ENCODE measurements around the gene NBL1. TPM values are rescaled to one million over a fixed set of nuclear protein-coding genes. Genes with fewer than 3 reads are reported as not detected.

NBL1 gene
- total and polyA plus RNA-seq, 10 of the 15 experiments (the other 5 are each of a cell fraction or from before 2014, with no cell fraction given) = 0.13 to 2.4 (median 0.81) TPM; not detected in 1

DNA sequence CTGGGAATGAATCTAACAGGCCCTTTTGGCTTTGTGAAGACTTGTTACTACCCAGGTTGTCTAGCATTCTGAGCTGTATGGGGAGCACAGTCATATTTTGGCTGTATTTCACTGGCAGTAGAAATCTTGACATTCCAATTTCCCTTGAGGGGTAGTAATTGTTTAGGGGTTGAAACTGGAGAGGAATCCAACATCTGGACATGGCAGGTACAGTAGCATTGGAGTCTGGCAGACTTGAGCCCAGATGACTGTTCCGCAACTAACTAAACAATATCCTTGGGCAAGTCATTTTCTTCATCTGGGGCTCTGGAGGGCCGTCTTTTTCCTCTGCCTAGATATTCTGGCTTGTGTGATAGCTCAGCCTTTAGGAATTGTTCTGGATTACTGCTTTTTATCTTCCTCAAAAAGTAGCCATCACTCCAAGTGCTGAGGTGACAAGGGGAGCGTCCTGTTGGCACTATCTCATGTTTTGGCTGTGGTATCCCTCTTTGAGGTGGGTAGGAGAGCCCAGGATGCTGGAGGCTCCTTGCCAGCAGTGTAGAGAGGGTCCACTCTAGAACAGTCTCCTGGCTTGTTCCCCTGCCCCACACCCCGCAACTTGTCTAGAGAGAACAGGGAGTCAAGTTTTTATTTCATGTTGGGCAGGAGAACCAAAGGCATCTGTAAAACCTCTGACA is 22.7 kb upstream of the NBL1 start:
- in situ Hi-C loops (cut with MboI) = no loop called here

More for the DNA sequence above, 22.7 kb upstream of the NBL1 start:
- H3K4me2 ChIP-seq (ENCODE audit: control insufficient read depth, insufficient read depth) = no peak overlapping the region
- no peak overlapping the region for H2AFZ ChIP-seq (ENCODE audit: control insufficient read depth, low read depth, low read length)
- ChIA-PET POLR2A (no interaction called here), RAD21 (ENCODE audit: unreplicated experiment) (no interaction called here), SMC1A (ENCODE audit: uncharacterized antibody, unreplicated experiment) (no interaction called here), CTCF (interaction anchor here (0.9 to 1.0 kb wide), 3 partner anchors 31 to 41 kb away, joined by 3 to 4 read pairs (median 3); no protein-coding TSS in a partner anchor)
- no peaks in the 10 kb centered on the region for H3K4me1 ChIP-seq (ENCODE audit: control insufficient read depth, insufficient read depth, low read length)
- DNase-seq (ENCODE audit: low read depth, low spot score) (no peak), FAIRE-seq (no peak), ATAC-seq (no peak)
- H3K9me3 ChIP-seq (replicated peaks; ENCODE audit: control insufficient read depth, insufficient read depth, low read length) = no peaks in the 10 kb centered on the region
- no peaks in the 10 kb centered on the region for H3K27me3 ChIP-seq (replicated peaks in 1 of 2; ENCODE audit: control insufficient read depth in 2 of 2, insufficient read depth in 2 of 2, low read length in 1 of 2)
- H3K9ac ChIP-seq (ENCODE audit: control insufficient read depth, insufficient read depth, low read length) = no peak overlapping the region
- WGBS (ENCODE audit: insufficient coverage, insufficient replicate concordance, low lambda C conversion rate, missing lambda C conversion rate) = 84% methylated on average over 4 of the region's 4 CpGs
- H3K79me2 ChIP-seq (ENCODE audit: control insufficient read depth, insufficient read depth, low read length) = peaks cover 2% of the 10 kb centered on the region
- peaks cover 2 to 19% of the 10 kb centered on the region in 2 experiments for H3K36me3 ChIP-seq (ENCODE audit: control insufficient read depth in 2 of 2, insufficient read depth in 2 of 2, low read length in 1 of 2)
- H4K20me1 ChIP-seq (ENCODE audit: control insufficient read depth, insufficient read depth) = no peaks in the 10 kb centered on the region
- BruUV-seq (replicated peaks) = no TSS peak
- no peak overlapping the region for H3K27ac ChIP-seq (ENCODE audit: control insufficient read depth, insufficient read depth)
- TF ChIP-seq ESRRA (IDR thresholded peaks at IDR 0.05; ENCODE audit: low read length) (no peak), ZZZ3 (IDR thresholded peaks at IDR 0.05; ENCODE audit: control insufficient read depth, insufficient read length, low read depth) (no peak), KDM1A (IDR thresholded peaks at IDR 0.05; ENCODE audit: borderline replicate concordance) (no peak), ZBED1 (IDR thresholded peaks at IDR 0.05; ENCODE audit: borderline replicate concordance) (no peak), TAF1 (IDR thresholded peaks at IDR 0.05; ENCODE audit: borderline replicate concordance, low read depth, low read length) (no peak), RFX5 (IDR thresholded peaks at IDR 0.05; ENCODE audit: low read depth, low read length) (no peak), POLR2AphosphoS5 (IDR thresholded peaks at IDR 0.05; ENCODE audit: low read length) (no peak)
- TF ChIP-seq, protein P1, sequence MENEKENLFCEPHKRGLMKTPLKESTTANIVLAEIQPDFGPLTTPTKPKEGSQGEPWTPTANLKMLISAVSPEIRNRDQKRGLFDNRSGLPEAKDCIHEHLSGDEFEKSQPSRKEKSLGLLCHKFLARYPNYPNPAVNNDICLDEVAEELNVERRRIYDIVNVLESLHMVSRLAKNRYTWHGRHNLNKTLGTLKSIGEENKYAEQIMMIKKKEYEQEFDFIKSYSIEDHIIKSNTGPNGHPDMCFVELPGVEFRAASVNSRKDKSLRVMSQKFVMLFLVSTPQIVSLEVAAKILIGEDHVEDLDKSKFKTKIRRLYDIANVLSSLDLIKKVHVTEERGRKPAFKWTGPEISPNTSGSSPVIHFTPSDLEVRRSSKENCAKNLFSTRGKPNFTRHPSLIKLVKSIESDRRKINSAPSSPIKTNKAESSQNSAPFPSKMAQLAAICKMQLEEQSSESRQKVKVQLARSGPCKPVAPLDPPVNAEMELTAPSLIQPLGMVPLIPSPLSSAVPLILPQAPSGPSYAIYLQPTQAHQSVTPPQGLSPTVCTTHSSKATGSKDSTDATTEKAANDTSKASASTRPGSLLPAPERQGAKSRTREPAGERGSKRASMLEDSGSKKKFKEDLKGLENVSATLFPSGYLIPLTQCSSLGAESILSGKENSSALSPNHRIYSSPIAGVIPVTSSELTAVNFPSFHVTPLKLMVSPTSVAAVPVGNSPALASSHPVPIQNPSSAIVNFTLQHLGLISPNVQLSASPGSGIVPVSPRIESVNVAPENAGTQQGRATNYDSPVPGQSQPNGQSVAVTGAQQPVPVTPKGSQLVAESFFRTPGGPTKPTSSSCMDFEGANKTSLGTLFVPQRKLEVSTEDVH (IDR thresholded peaks at IDR 0.05; ENCODE audit: low read depth, partially characterized antibody) = no peak
- TF ChIP-seq, protein P2, sequence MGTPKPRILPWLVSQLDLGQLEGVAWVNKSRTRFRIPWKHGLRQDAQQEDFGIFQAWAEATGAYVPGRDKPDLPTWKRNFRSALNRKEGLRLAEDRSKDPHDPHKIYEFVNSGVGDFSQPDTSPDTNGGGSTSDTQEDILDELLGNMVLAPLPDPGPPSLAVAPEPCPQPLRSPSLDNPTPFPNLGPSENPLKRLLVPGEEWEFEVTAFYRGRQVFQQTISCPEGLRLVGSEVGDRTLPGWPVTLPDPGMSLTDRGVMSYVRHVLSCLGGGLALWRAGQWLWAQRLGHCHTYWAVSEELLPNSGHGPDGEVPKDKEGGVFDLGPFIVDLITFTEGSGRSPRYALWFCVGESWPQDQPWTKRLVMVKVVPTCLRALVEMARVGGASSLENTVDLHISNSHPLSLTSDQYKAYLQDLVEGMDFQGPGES (IDR thresholded peaks at IDR 0.05) = no peak
- TF ChIP-seq, protein P3, sequence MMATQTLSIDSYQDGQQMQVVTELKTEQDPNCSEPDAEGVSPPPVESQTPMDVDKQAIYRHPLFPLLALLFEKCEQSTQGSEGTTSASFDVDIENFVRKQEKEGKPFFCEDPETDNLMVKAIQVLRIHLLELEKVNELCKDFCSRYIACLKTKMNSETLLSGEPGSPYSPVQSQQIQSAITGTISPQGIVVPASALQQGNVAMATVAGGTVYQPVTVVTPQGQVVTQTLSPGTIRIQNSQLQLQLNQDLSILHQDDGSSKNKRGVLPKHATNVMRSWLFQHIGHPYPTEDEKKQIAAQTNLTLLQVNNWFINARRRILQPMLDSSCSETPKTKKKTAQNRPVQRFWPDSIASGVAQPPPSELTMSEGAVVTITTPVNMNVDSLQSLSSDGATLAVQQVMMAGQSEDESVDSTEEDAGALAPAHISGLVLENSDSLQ (IDR thresholded peaks at IDR 0.05) = no peak
- no peak overlapping the region for H3K4me3 ChIP-seq
- intact Hi-C loops (cut with micrococcal nuclease; ENCODE audit: unreplicated experiment) = no loop called here

All from GM12878 (cell line).